Upper lobe of left lung (tissue), 4 donors: Measurements from ENCODE around the gene SCUBE1.

Source experiments
- POLR2A ChIP-seq, 4 donors: fragments of 450-650 bp; IDR thresholded peaks; one replicate each; pipeline ENCODE4 v1.5.1; 2016 to 2017; ENCODE audit warnings: antibody characterized with exemption in 4 of 4, mild to moderate bottlenecking in 2 of 4
- TF ChIP-seq, protein P1 (sequence below), 6 experiments: fragments of 450-650 bp in 4 of 6; fragments of 200-600 bp in 2 of 6; sonication (generic) in 2 of 6; IDR thresholded peaks; one replicate each; pipeline ENCODE4 v1.5.1; 2016 to 2019; ENCODE audit warnings: antibody characterized with exemption in 6 of 6

- TF ChIP-seq, protein P1, sequence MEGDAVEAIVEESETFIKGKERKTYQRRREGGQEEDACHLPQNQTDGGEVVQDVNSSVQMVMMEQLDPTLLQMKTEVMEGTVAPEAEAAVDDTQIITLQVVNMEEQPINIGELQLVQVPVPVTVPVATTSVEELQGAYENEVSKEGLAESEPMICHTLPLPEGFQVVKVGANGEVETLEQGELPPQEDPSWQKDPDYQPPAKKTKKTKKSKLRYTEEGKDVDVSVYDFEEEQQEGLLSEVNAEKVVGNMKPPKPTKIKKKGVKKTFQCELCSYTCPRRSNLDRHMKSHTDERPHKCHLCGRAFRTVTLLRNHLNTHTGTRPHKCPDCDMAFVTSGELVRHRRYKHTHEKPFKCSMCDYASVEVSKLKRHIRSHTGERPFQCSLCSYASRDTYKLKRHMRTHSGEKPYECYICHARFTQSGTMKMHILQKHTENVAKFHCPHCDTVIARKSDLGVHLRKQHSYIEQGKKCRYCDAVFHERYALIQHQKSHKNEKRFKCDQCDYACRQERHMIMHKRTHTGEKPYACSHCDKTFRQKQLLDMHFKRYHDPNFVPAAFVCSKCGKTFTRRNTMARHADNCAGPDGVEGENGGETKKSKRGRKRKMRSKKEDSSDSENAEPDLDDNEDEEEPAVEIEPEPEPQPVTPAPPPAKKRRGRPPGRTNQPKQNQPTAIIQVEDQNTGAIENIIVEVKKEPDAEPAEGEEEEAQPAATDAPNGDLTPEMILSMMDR (IDR thresholded peaks at IDR 0.05), result no peak
- no peak for TF ChIP-seq POLR2A (IDR thresholded peaks at IDR 0.05)
Observed at GRCh38 chr22:43288807-43289420, 54.3 kb downstream of the SCUBE1 start.
